ENCODE measurements around the gene NOL4L.

DNA sequence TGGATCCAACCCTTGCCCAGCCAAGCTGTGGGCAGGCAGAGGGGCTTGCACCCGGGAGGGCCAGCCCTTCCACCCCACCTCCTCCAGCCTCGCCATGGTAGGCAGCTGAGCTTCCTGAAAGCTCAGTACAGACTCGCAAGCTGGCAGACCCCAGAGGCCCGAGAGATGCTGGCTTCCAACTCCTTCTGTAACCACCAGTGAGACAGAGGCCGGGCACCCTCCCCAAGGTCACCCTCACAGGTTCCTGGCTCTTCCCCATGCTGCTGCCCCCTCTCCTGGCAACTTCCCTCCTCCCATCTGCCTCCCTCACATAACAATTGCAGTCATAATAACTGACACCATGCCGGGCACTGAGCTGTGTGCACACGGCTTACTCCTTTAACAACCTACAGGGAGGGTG is 26.2 kb upstream of the NOL4L start:
- no peak for TF ChIP-seq POLR2AphosphoS5 (IDR thresholded peaks at IDR 0.05)
- TF ChIP-seq, protein P1, sequence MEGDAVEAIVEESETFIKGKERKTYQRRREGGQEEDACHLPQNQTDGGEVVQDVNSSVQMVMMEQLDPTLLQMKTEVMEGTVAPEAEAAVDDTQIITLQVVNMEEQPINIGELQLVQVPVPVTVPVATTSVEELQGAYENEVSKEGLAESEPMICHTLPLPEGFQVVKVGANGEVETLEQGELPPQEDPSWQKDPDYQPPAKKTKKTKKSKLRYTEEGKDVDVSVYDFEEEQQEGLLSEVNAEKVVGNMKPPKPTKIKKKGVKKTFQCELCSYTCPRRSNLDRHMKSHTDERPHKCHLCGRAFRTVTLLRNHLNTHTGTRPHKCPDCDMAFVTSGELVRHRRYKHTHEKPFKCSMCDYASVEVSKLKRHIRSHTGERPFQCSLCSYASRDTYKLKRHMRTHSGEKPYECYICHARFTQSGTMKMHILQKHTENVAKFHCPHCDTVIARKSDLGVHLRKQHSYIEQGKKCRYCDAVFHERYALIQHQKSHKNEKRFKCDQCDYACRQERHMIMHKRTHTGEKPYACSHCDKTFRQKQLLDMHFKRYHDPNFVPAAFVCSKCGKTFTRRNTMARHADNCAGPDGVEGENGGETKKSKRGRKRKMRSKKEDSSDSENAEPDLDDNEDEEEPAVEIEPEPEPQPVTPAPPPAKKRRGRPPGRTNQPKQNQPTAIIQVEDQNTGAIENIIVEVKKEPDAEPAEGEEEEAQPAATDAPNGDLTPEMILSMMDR (IDR thresholded peaks at IDR 0.05) = no peak
- TF ChIP-seq POLR2A (IDR thresholded peaks at IDR 0.05) = no peak
